GM12892 (cell line): ENCODE measurements around the gene RBFOX2. TPM values are rescaled to one million over a fixed set of nuclear protein-coding genes. Genes with fewer than 3 reads are reported as not detected.
"Not testable (repeated sequence)": the region's sequence is repeated elsewhere in the genome, so short reads cannot be mapped to it uniquely, and the experiment has no call there.

Source experiments
- DNase-seq: peaks from one replicate; pipeline ENCODE4 v3.0.0; 2011; ENCODE audit not compliant: insufficient read length
- FAIRE-seq: peaks from 2 replicates; lab custom pipeline; 2011; peaks lifted over from hg19 to GRCh38; lab: Jason Lieb, UNC
- POLR2A ChIP-seq: IDR thresholded peaks from 2 replicates; pipeline ENCODE4 v1.6.1; 2011; ENCODE audit warnings: low read depth, low read length, control low read depth
- POLR2AphosphoS5 ChIP-seq: IDR thresholded peaks from 2 replicates; pipeline ENCODE4 v1.6.1; 2011; ENCODE audit warnings: low read depth, low read length, control low read depth
- TAF1 ChIP-seq: IDR thresholded peaks from 2 replicates; pipeline ENCODE4 v1.6.1; 2011; ENCODE audit warnings: low read depth, mild to moderate bottlenecking, control low read depth, low read length, borderline replicate concordance
- polyA plus RNA-seq: library from polyadenylated mRNA; unstranded; fragments of >200 nt; gene quantifications from one replicate; pipeline ENCODE4 v1.2.1, GENCODE V29; 2012; ENCODE audit warnings: missing spikeins, inconsistent platforms; ENCODE audit not compliant: missing spikeins

RBFOX2 gene, protein sequence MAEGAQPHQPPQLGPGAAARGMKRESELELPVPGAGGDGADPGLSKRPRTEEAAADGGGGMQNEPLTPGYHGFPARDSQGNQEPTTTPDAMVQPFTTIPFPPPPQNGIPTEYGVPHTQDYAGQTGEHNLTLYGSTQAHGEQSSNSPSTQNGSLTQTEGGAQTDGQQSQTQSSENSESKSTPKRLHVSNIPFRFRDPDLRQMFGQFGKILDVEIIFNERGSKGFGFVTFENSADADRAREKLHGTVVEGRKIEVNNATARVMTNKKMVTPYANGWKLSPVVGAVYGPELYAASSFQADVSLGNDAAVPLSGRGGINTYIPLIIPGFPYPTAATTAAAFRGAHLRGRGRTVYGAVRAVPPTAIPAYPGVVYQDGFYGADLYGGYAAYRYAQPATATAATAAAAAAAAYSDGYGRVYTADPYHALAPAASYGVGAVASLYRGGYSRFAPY
- polyA plus RNA-seq: 0.17 TPM

DNA sequence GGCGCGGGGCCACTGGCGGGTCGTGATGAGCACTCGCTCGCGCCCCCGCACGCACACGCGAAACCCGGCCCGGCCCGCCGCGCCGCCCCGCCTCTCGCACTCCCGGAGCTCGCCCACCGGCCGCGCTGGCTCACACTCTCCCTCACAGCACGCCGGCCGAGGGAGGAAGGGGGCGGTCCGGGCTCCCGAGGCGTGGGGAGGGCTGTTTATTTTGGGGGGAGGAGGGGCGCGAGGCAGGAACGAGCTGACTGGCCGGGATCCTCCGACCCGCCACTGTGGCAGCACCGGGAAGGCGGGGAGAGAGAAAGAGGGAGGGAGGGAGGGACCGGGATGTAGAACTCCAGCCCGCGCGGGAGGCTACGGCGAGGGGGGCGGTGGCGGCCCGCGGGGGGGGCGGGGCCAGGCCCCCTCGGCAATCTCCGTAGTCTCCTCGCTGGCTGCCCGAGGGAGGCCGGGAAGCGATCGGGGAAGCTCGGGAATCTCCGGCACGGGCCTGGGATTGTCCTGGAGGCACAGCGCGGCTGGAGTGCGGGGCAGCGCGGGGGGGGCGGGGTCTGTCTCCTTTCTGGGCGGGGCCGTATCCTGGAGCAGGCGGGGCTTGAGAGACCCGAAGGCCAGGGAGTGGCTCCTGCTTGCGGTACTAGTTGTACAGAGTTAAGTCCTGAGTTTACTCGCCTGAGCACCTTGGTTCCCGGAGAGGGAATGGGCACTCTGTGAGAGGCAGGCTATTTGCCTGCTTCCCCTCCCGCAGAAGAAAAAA is at the start of gene RBFOX2:
Gene RBFOX2, minus strand, starts transcription at position 179 of the 760 bp plus-strand sequence. CDS start 399 bp downstream, outside the sequence.
- TF ChIP-seq POLR2AphosphoS5: no peak
- no peak for TF ChIP-seq TAF1
- TF ChIP-seq POLR2A: no peak
- FAIRE-seq (no peak), DNase-seq (peak; percentile 71)

DNA sequence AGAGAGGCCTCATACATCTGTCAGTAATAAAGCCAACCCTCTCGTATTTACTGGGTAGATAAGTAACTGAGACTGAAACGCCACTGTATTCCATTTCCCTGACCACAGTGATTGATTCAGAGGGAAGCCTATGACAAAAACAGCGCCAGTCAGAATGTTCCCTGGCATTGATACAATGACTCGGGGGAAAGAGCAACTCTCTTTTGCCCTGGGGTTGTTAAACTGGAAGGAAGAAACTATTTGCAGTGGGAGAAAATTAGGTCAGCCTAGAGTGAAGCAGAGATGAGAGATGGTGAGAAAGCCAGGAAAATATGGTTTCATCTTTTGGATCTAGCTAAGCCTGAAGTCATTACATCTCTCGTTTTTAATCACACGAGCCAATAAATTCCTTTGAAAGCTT is 48.6 kb upstream of the RBFOX2 start:
- FAIRE-seq: no peak
- DNase-seq: no peak
- TF ChIP-seq TAF1 (no peak), POLR2A (no peak), POLR2AphosphoS5 (no peak)

DNA sequence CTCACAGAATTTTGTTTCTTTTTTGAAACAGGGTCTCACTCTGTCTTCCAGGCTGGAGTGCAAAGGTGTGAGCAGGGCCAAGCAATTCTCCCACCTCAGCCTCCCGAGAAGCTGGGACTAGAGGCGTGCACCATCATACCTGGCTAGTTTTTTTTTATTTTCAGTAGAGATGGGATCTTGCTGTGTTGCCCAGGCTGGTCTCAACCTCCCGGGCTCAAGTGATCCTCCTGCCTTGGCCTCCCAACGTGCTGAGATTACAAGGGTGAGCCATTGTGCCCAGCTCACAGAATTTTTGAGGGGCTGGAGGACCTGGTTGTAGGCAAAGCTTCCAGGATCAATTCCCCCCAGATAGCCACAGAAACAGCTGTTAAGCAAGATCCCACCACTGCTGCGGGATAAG is 47.1 kb upstream of the RBFOX2 start:
- no peak for TF ChIP-seq POLR2A
- no peak for TF ChIP-seq TAF1
- TF ChIP-seq POLR2AphosphoS5: no peak
- FAIRE-seq (no peak), DNase-seq (no peak)

DNA sequence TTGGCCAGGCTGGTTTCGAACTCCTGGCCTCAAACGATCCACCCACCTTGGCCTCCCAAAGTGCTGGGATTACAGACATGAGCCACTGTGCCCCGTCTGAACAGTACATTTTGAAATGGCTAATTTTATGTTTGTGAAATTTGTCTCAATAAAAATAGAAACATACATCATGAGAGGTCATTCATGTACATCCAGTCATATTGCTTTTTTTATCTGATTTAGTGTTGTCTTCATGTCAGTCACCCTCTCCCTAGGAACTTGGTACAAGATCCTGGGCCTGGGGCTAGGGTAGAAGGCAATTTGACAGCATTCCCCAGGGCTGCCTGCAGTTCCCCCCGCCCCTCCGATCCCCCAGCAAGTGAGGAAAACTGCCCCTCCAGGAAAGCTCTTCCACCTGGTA is 46.6 kb upstream of the RBFOX2 start:
- FAIRE-seq: no peak
- no peak for TF ChIP-seq TAF1
- TF ChIP-seq POLR2A: no peak
- TF ChIP-seq POLR2AphosphoS5: no peak
- DNase-seq: no peak

DNA sequence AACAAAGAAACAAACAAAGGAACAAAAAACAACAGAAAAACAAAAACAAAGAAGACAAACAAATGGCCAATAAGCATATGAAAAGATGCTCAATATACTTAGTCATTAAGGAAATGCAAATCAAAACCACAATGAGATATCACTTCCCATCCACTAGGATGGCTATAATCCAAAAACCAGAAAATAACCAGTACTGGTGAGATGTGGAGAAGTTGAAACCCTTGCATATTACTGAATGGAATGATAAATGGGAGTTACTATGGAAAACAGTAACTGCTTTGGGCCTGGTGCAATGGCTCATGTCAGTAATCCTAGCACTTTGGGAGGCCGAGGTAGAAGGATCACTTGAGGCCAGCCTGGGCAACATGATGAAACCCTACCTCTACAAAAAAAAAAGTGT is 44.9 kb upstream of the RBFOX2 start:
- DNase-seq (no peak), FAIRE-seq (no peak)
- TF ChIP-seq POLR2A: no peak
- no peak for TF ChIP-seq TAF1
- TF ChIP-seq POLR2AphosphoS5: no peak

DNA sequence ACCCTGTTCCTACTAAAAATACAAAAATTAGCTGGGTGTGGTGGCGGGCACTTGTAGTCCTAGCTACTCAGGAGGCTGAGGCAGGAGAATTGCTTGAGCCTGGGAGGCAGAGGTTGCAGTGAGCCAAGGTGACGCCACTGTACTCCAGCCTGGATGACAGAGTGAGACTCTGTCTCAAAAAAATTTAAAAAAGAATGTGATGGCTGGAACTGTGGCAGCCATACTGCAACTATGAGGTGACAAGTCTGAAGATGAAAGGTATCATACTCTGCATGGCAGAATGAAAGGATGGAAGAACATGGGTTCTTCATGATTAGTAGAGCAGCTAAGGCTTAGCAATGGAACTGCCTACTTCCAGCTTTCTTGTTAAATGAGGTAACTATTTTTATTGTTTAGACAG is 42.0 kb upstream of the RBFOX2 start:
- not testable (repeated sequence) for DNase-seq, FAIRE-seq

DNA sequence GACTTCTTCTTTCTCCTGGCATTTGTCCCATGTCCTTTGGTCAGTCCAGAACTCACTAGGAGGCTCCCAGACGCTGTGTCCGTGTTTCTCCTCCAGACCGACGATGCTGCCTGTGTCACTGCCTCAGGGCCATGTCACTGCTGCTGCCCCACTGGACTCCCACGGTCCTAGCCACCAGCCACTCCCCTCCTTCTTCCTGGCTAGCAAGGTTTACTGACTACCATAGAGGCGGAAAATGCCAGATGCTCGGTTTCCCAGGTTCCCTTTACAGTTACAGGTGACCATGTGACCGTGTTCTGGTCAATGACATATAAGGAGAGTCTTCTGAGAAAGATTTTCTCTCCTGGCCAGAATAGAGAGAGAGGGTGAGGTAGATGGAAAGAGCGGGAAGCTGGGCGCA is 40.7 kb upstream of the RBFOX2 start:
- no peak for FAIRE-seq
- no peak for DNase-seq
- TF ChIP-seq POLR2A (no peak), TAF1 (no peak), POLR2AphosphoS5 (no peak)

DNA sequence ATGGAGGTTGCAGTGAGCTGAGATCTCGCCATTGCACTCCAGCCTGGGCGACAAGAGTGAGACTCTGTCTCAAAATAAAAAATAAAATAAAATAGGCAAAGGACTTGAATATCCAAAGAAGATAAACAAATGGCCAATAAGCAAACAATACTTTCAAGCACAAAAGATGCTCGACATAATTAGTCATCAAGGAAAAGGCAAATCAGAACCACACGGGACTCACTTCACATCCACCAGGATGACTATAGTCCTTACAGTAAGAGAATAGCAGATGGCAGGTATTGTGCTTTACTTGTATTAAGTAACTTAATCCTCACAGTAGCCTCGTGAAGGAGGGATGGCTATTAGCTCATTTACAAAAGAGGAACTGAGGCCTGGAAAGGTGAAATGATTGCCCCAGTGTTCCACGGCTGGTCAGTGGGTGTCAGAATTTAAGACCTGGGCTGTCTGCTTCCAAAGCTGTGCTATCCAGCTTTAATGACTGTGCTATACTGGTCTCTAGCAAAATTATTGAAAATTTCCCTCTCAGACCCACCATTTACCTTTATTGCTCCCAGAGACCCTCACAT is 40.2 kb upstream of the RBFOX2 start:
- no peak for TF ChIP-seq TAF1
- no peak for FAIRE-seq
- no peak for DNase-seq

DNA sequence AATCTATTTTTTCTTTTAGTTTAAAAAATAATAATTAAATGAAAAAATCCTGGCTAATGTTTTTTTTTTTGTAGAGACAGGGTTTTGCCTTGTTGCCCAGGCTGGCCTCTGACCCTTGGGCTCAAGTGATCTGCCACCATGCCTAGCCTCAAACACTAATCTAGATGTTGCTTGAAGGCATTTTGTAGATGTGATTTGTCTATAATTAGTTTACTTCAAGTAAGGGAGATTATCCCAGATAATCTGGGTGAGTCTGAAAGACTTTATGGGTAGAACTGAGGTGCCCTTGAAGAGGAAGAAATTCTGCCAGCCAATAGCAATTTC is 38.6 kb upstream of the RBFOX2 start:
- no peak for TF ChIP-seq TAF1
- TF ChIP-seq POLR2A: no peak
- no peak for TF ChIP-seq POLR2AphosphoS5
- FAIRE-seq (no peak), DNase-seq (no peak)

DNA sequence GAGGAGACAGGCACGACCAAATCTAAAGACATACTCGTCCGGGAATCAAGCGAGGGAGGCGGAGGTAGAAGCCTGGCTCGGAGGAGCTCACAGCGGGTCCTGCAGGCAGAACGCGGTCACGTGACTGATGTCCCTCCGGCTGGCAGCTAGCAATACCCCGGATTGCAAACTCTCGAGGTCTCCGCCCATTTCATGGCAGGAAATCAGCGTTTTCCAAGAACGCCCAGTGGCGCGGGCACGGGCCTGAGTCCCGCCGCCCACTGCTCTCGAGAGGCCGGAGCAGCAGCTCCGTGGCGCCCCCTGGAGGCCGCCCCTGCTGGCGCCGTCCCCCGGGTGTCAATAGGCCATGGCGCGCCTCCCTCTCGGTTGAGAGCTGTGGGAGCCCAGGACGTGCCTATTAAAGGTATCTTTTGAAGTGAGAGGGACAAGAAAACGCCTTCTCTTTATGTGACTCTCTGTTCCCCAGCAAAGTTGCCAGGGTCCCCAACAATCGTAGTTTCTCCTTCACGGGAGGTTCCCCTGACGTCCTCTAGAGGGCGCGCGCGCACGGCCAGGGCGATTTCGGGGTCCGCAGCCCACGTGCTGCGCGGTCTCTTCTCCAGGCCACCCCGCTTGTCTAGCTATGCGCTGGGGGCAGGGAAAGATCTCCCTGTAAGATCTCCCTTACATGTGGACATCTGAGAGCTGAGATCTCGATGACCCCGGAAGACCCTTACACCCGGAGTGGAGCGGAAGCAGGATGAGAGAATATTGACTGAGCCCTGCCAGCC is 37.3 kb upstream of the RBFOX2 start:
- FAIRE-seq (peak; percentile 63), DNase-seq (peak; percentile 57)
- TF ChIP-seq TAF1 (no peak), POLR2A (no peak), POLR2AphosphoS5 (no peak)

DNA sequence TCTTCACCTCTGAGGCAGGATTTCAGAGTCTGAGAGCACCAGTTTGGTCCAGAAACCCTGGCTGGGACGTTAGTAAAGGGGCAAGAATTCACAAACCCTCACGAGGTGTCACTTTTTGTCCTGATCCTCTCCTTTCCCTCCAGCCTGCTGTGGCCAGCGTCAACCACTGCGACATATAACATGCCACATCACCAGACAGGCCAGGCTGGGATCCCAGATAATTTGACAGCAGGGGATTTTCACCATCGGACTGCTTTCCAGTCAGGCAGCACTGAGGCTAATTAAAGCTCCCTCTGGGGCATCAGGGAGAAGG is 36.8 kb upstream of the RBFOX2 start:
- no peak for FAIRE-seq

More for the DNA sequence above, 36.8 kb upstream of the RBFOX2 start:
- no peak for DNase-seq
- TF ChIP-seq POLR2AphosphoS5 (no peak), TAF1 (no peak), POLR2A (no peak)
